Right lung (tissue), 5 donors: ENCODE data around the gene HOXA9. TPM values are rescaled to one million over a fixed set of nuclear protein-coding genes. Genes with fewer than 3 reads are reported as not detected.

ENCODE experiments used
- DNase-seq, 2 donors: peaks; one replicate each; pipeline ENCODE4 v3.0.0-alpha.2; 2013
- polyA plus RNA-seq, 5 donors: library from polyadenylated mRNA; unstranded; fragments of 120-200 nt; gene quantifications; one replicate each; pipeline versions ENCODE4 v1.2.1 to v1.2.3, GENCODE V29; 2013; ENCODE audit warnings: inconsistent platforms in 1 of 5, low replicate concordance in 1 of 5; ENCODE audit not compliant: insufficient read length in 5 of 5, insufficient read depth in 1 of 5

The HOXA9 gene
- polyA plus RNA-seq, 5 donors = 0.17 to 1.2 (median 0.29) TPM

DNA sequence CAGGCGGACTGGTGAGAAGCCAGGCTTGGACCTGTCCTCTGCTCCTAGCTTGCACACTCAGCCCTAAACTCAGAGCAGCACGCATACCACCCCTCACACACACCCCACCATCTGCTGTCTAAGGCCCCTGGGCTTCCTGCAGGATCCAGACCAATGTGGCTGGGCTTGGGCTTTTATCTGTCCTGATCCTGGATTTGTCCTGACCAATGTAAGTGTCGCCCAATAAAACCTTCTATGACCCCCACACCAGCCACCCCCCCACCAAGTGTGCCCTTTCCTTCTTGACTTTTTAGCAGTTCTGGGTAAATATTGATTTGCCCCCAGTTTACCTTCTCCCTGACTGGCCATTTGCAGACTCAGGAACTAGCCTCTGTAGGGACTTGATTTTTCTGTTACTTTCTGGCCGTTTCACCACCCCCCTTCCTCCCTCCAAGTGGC is 36.3 kb upstream of the HOXA9 start:
- no peak for DNase-seq

- DNase-seq = no peak
These were observed 35.6 kb upstream of the HOXA9 start for GRCh38 chr7:27200761-27201579.

GRCh38 chr7:27199849-27200760 is 34.8 kb upstream of the HOXA9 start, which contains the start of gene HOXA13:
HOXA13 (minus strand) TSS chr7:27200091; CDS start chr7:27200077, 14 bp downstream.
- DNase-seq = no peak

- no peak for DNase-seq
These were observed 33.8 kb upstream of the HOXA9 start for GRCh38 chr7:27198871-27199801.

DNA sequence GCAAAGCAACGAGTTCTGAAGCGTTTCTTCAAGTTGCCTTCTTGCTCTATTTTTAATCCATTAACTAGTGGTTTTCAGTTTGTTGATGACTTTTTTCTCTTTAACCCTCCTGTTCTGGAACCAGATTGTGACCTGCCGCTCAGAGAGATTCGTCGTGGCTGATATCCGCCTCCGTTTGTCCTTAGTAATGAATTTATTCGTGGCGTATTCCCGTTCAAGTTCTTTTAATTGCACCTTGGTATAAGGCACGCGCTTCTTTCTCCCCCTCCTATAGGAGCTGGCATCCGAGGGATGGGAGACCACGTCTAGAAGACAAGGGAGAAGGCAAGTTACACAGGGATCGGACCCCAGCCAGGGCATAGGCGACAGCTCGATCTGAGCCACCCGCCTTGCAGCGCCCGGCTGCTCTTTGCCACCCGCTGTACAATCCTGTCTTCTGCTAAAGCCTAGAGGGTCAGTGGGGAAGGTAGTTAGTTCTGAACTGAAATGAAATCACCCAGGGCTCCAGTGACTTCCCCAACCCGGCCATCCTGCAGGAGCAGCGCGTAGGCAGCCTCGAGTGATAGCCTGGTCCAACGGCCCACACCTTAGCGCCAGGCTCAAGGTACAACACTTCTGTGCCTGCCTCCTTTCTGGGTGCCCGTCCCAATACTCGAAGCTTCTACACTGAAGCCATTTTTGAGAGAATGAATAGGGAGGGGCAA is 33.0 kb upstream of the HOXA9 start:
- no peak for DNase-seq

DNA sequence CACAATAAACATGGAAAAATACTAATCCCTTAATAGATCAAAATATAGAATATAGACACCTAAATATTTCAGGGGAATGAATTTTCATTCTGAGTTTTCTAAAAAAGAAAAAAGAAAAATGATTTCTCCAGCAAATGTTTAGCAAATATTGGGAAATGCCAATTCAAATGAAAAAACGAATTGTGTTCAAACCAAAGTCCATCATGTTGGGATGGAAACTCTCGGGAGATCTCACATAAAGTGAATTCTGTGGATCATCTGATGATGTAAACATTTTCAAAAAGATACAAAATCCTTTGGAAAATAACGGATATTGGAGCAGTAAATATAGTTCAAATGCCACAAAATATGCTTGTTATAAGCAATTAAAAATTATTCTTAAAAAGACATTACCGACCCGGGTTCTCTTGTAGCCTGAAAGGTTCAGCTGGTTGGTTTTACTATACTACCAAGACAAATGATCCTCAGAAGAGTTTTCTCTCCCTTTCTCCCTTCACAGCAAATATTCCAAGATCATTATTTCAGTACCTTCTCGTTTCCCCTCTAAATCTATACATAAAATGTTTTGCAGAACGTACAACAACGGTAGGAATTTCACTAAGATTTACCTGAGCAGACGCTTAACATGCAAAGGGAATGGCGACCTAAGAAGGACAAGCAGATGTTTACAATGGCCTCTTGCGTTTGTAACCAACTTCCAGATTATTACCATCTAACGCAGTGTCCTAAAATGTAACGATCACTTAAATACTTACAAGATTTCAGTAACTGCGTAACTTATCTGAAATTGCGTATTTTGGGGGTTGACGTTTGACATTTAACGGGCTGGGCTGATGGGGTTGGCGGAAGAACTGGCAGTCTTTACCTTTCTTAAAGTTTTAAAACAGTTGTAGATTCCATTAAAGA is 32.1 kb upstream of the HOXA9 start:
- no peak for DNase-seq

DNA sequence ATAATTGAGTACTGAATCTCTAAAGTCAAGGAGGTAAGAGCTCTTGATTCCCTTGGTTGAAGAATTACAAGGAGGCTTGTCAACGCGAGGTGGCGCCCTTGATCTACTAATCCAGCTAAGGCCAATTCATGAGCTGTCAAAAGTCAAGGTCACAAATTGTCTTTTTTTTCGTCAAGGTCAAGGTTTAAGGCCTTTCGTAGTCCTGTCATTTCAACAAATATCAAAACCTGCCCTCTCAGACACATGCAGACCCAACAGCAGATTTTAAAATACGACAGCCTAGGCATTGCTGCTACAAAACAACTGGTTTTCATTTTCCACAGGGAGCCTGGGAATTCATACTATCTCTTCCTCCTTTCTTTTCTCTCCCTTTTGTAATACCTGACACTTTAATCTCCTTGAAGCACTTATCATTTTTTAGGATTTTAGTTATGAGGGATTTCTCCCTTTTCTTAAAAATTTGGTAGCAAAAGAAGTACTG is 31.0 kb upstream of the HOXA9 start:
- DNase-seq = peak; percentile 59 to 76

DNA sequence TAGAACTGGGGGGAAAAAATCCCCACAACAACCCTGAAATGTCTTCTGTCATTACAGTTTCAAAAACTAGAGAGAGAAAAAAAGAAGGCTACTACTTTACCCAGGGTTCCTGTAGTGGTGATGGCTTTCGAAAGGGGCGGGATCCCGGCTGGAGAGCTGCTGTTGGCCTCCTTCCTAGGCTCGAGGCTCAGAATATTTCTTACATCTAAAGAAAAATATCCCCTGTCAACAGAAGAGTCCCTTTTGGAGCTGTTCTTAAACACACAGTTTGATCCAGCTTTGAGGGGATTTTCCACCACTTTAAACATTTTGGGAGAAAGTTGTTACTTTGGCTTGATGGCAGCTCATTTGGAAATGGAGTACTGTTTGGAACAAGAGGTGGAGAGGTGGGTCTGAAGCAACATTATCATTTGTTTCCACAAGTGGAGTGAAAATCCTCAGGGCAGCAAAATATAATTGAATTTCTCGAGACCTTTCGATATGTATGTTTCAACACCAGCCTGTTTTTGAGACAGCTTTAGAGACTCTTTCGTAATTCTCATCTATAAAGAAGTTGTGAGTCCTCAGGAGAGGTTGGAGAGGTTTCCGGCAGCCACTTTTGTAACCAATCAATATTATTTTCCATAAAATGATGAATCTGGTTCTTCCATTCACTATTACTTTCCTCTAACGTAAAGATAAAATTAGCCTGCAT is 29.5 kb upstream of the HOXA9 start:
- DNase-seq = no peak

GRCh38 chr7:27194002-27194352 is 28.6 kb upstream of the HOXA9 start:
- no peak for DNase-seq

GRCh38 chr7:27193335-27194001 is 28.1 kb upstream of the HOXA9 start:
- no peak for DNase-seq

DNA sequence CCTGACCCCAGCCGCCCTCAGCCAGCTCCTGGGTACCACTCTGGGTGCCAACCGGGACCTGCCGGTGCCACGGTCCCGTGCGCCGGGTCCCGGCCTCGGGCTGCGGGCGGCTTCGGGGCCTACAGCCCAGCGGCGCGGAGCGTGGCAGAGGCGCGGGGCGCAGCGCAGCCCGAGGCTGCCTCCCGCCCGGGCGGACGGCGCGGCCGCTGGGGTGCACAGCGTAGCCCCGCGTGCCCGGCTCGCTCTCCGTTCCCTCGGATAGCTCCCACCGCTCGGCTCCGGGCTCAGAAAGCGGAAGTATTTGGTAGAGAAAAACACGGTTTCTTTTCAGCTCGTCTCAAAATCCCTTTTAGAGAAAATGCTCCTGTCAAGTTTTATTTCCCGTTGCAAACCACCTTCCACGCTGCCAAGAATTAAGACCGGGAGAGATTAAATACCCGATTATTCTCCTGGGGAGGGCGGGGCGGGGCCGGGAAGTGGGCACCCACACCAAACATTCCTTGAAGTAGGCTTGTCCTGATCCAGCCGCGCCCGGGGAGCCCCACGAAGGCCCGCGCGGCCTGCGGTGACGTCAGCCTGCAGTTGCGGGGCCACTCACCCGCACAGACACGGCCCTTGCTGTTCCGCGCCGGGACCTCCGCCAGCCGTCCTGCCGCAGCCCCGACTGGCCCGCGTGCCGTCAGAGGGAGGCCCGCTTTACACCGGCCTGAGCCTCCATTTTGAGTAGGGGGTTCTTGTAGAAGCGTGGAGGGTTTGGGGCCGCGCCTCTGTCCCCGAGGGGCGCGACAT is 27.4 kb upstream of the HOXA9 start:
- no peak for DNase-seq

- no peak for DNase-seq
These were observed 26.7 kb upstream of the HOXA9 start for GRCh38 chr7:27191833-27192545.

DNA sequence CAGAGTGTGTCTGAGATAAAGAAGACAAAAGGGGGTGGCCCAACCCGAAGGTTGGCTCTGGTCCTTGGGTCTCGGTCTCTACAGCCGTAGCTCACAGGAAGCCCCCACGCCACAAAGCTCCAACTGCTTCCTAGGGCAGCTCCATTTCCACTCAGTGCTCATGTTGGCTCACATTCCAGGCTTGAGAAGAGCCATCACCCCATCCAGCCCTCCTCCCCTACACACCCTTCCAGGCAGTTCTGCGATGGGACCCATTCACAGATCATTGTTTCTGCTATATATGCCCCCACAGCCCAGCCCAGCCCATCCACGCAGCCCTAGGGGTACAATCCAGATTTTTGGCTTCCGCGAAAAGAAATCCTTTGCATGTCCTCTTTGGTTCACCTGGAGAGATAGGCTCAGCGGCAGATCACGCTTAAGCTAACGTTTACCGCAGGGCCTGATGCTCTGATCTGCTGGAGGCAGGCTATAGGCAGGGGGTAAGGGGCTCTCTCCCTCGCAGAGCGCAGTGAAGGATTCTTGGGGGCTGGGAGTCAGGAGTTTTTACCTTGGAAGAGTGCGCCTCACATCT is 25.9 kb upstream of the HOXA9 start:
- no peak for DNase-seq

DNA sequence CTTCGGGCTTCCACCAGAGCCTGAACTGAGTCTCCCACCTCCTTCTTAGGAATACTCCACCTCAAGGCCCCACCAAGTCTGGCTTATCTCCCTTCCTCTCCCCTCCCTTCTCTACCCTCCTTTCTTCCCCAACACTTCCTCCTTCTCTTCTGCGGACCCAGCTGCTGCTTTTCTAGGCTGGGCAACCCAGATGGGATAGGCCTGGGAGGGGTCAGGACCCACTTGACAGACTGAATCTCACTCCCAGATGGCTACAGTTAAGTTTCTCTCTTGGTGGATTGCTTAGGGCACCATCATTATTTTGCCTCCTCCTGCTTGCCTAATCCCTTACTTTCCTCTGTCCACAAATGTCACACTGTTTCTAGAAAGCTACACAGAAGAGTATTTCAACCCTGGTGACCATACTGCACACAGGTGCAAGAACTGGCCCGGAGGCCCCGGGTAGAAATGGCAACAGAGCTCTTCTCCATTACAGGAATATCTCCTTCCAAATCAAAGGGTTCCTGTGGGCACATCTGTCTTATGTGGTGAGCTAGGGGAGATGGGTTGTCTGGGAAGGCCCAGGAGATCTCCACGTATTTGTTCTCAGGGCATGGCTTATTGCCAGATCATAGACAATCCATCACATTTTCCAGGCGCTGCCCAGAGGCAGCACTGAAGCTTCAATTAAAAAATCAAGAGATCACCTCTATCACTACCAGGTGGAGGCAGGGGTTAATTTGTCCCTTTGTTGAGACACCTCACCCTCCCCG is 24.8 kb upstream of the HOXA9 start:
- DNase-seq = no peak

GRCh38 chr7:27189295-27189996 is 24.1 kb upstream of the HOXA9 start:
- DNase-seq = no peak
